H1 (cell line): Measurements from ENCODE around the gene PLS3. TPM values are rescaled to one million over a fixed set of nuclear protein-coding genes. Genes with fewer than 3 reads are reported as not detected.
A peak's percentile ranks its signal among the peaks of the same experiment; 100 is the strongest.

Experiments used
- CTCF ChIA-PET: fragments of 300-600 bp; sonication (Branson Sonifier 250); formaldehyde crosslinking; loops from one replicate; lab custom pipeline; 2021; ENCODE audit not compliant: partially characterized antibody; lab: Charles Lee
- POLR2A ChIA-PET: fragments of 300-600 bp; sonication (Branson Sonifier 250); formaldehyde crosslinking; loops from one replicate; lab custom pipeline; 2021; ENCODE audit warnings: inconsistent platforms; ENCODE audit not compliant: partially characterized antibody; lab: Charles Lee
- DNase-seq, 2 experiments: peaks; one replicate each; pipeline versions ENCODE4 v3.0.0 to v3.0.0-alpha.2; 2010 to 2022; ENCODE audit warnings: low spot score in 2 of 2, low read depth in 1 of 2, mixed read lengths in 1 of 2
- FAIRE-seq: peaks from 2 replicates; lab custom pipeline; 2011; peaks lifted over from hg19 to GRCh38; lab: Jason Lieb, UNC
- H2AFZ ChIP-seq: 2 replicates; pipeline ENCODE4 v1.8.1; 2012; ENCODE audit warnings: low read length, inconsistent platforms
- H2AK5ac ChIP-seq: 2 replicates; pipeline ENCODE4 v1.6.1; 2013; ENCODE audit warnings: low read depth, low read length
- H2BK120ac ChIP-seq: replicated peaks from 2 replicates; pipeline ENCODE3; 2013; ENCODE audit warnings: low read depth, low read length, inconsistent platforms
- H2BK12ac ChIP-seq: 2 replicates; pipeline ENCODE4 v1.6.1; 2013; ENCODE audit warnings: low read depth, low read length
- H2BK15ac ChIP-seq: 2 replicates; pipeline ENCODE4 v1.6.1; 2013; ENCODE audit warnings: low read length
- H2BK20ac ChIP-seq: 2 replicates; pipeline ENCODE4 v1.6.1; 2013; ENCODE audit warnings: low read length
- H2BK5ac ChIP-seq: 2 replicates; pipeline ENCODE4 v1.6.1; 2013; ENCODE audit warnings: low read depth, low read length
- H3K14ac ChIP-seq: 2 replicates; pipeline ENCODE4 v1.6.1; 2013; ENCODE audit warnings: inconsistent platforms; ENCODE audit not compliant: insufficient read length
- H3K18ac ChIP-seq: 2 replicates; pipeline ENCODE4 v1.6.1; 2013; ENCODE audit warnings: low read length; ENCODE audit errors: extremely low read depth
- H3K23ac ChIP-seq: 2 replicates; pipeline ENCODE4 v1.6.1; 2013; ENCODE audit warnings: inconsistent platforms; ENCODE audit not compliant: insufficient read length
- H3K23me2 ChIP-seq: 2 replicates; pipeline ENCODE4 v1.6.1; 2013; ENCODE audit warnings: low read depth, low read length
- H3K27ac ChIP-seq: 2 replicates; pipeline ENCODE4 v1.6.1; 2011; ENCODE audit warnings: low read depth, low read length, inconsistent platforms
- H3K27me3 ChIP-seq, 4 experiments: replicated peaks in 1 of 4; 1 replicate in 1 of 4; 2 replicates in 3 of 4; pipeline versions ENCODE4 v1.6.1 to v1.8.1; 2011 to 2013; ENCODE audit warnings: low read length in 3 of 4, mild to moderate bottlenecking in 3 of 4, inconsistent platforms in 2 of 4, mixed read lengths in 2 of 4, moderate library complexity in 1 of 4; ENCODE audit not compliant: control insufficient read depth in 3 of 4, insufficient read depth in 3 of 4; ENCODE audit errors: extremely low read depth in 1 of 4
- H3K36me3 ChIP-seq, 4 experiments: 2 replicates each; pipeline versions ENCODE4 v1.6.1 to v1.8.1; 2011 to 2013; ENCODE audit warnings: mild to moderate bottlenecking in 4 of 4, low read length in 3 of 4, moderate library complexity in 2 of 4, control low read depth in 1 of 4, inconsistent platforms in 1 of 4; ENCODE audit not compliant: insufficient read depth in 4 of 4, control insufficient read depth in 2 of 4
- H3K4ac ChIP-seq: replicated peaks from 2 replicates; pipeline ENCODE3; 2013; ENCODE audit warnings: low read length, low read depth, mixed read lengths, inconsistent platforms; ENCODE audit not compliant: insufficient read length
- H3K4me1 ChIP-seq, 4 experiments: replicated peaks in 1 of 4; 1 replicate in 1 of 4; 2 replicates in 3 of 4; pipeline versions ENCODE4 v1.6.1 to v1.8.1; 2011 to 2013; ENCODE audit warnings: low read length in 3 of 4, inconsistent platforms in 2 of 4, mixed read lengths in 1 of 4; ENCODE audit not compliant: insufficient read depth in 4 of 4, control insufficient read depth in 3 of 4
- H3K4me2 ChIP-seq, 2 experiments: 2 replicates each; pipeline versions ENCODE4 v1.6.1 to v1.8.1; 2011 to 2013; ENCODE audit warnings: low read depth in 2 of 2, low read length in 2 of 2, control low read depth in 1 of 2, inconsistent platforms in 1 of 2, mild to moderate bottlenecking in 1 of 2; ENCODE audit not compliant: insufficient read depth in 1 of 2
- H3K4me3 ChIP-seq, 4 experiments: fragments of 200-600, 300-600 bp in 1 of 4; sonication (generic), shearing (Covaris generic), sonication (Bioruptor Twin) in 1 of 4; 2 replicates each; pipeline versions ENCODE4 v1.5.1 to v1.8.1; 2011 to 2016; ENCODE audit warnings: low read length in 4 of 4, low read depth in 3 of 4, control low read depth in 2 of 4, inconsistent platforms in 2 of 4, mild to moderate bottlenecking in 2 of 4, mixed read lengths in 1 of 4, moderate library complexity in 1 of 4; ENCODE audit not compliant: insufficient read depth in 2 of 4; ENCODE audit errors: extremely low read depth in 1 of 4
- H3K56ac ChIP-seq: replicated peaks from 2 replicates; pipeline ENCODE3; 2013; ENCODE audit warnings: low read depth, mild to moderate bottlenecking, mixed read lengths, low read length, inconsistent platforms; ENCODE audit not compliant: insufficient read length
- H3K79me1 ChIP-seq: 2 replicates; pipeline ENCODE4 v1.6.1; 2013; ENCODE audit warnings: low read depth, low read length, control low read depth
- H3K79me2 ChIP-seq, 2 experiments: 2 replicates each; pipeline versions ENCODE4 v1.6.1 to v1.8.1; 2012 to 2013; ENCODE audit warnings: low read length in 2 of 2, mild to moderate bottlenecking in 2 of 2, inconsistent platforms in 1 of 2; ENCODE audit not compliant: insufficient read depth in 2 of 2, control insufficient read depth in 1 of 2
- H3K9ac ChIP-seq, 4 experiments: replicated peaks in 1 of 4; 1 replicate in 1 of 4; 2 replicates in 3 of 4; pipeline versions ENCODE4 v1.6.1 to v1.8.1; 2011 to 2013; ENCODE audit warnings: low read depth in 3 of 4, low read length in 3 of 4, control low read depth in 2 of 4, mild to moderate bottlenecking in 2 of 4, moderate library complexity in 2 of 4, inconsistent platforms in 1 of 4; ENCODE audit errors: extremely low read depth in 1 of 4
- H3K9me3 ChIP-seq, 2 experiments: 2 replicates each; pipeline versions ENCODE4 v1.6.1 to v1.8.1; 2012 to 2013; ENCODE audit warnings: mild to moderate bottlenecking in 2 of 2, moderate library complexity in 2 of 2, control low read depth in 1 of 2, inconsistent platforms in 1 of 2, low read depth in 1 of 2, low read length in 1 of 2, mixed read lengths in 1 of 2; ENCODE audit not compliant: insufficient read depth in 2 of 2
- H4K20me1 ChIP-seq, 2 experiments: replicated peaks in 1 of 2; 2 replicates each; pipeline versions ENCODE3 to v1.8.1; 2011 to 2013; ENCODE audit warnings: inconsistent platforms in 2 of 2, low read length in 2 of 2, mild to moderate bottlenecking in 1 of 2; ENCODE audit not compliant: insufficient read depth in 2 of 2, control insufficient read depth in 1 of 2
- H4K5ac ChIP-seq: 2 replicates; pipeline ENCODE4 v1.6.1; 2013; ENCODE audit warnings: low read length, low read depth, mixed read lengths, inconsistent platforms; ENCODE audit not compliant: insufficient read length
- H4K8ac ChIP-seq: 2 replicates; pipeline ENCODE4 v1.8.0; 2013; ENCODE audit warnings: mild to moderate bottlenecking, moderate library complexity, low read length, inconsistent platforms; ENCODE audit not compliant: insufficient read depth; ENCODE audit errors: extremely low read depth
- H4K91ac ChIP-seq: replicated peaks from 2 replicates; pipeline ENCODE3; 2013; ENCODE audit warnings: low read length, mixed read lengths, inconsistent platforms; ENCODE audit not compliant: insufficient read length
- GABPA ChIP-seq: IDR thresholded peaks from 2 replicates; pipeline ENCODE4 v1.6.1; 2011; ENCODE audit warnings: mild to moderate bottlenecking, low read length, moderate library complexity, borderline replicate concordance; ENCODE audit not compliant: insufficient read depth
- KDM4A ChIP-seq: IDR thresholded peaks from one replicate; pipeline ENCODE4 v1.7.1; 2012; ENCODE audit warnings: low read depth, mild to moderate bottlenecking, moderate library complexity, low read length, inconsistent platforms; ENCODE audit not compliant: severe bottlenecking
- RNF2 ChIP-seq: fragments of 200-900, 300-1000 bp; sonication (generic); IDR thresholded peaks from 2 replicates; pipeline ENCODE4 v1.7.1; 2016; ENCODE audit warnings: borderline replicate concordance, low read depth, mild to moderate bottlenecking, antibody characterized with exemption, low read length; ENCODE audit not compliant: poor library complexity, severe bottlenecking; ENCODE audit errors: missing control alignments
- SIN3A ChIP-seq, 2 experiments: IDR thresholded peaks in 1 of 2; conservative IDR thresholded peaks in 1 of 2; 2 replicates each; pipeline ENCODE4 v1.6.1; 2011 to 2012; ENCODE audit warnings: low read length in 2 of 2, improper control_type of control experiment in 1 of 2, low read depth in 1 of 2, mild to moderate bottlenecking in 1 of 2
- SUZ12 ChIP-seq: fragments of 200-600 bp; sonication (generic); IDR thresholded peaks from 2 replicates; pipeline ENCODE4 v1.6.1; 2012; ENCODE audit warnings: mild to moderate bottlenecking, inconsistent platforms, low read length, moderate library complexity, mixed read lengths
- TEAD4 ChIP-seq: IDR thresholded peaks from 2 replicates; pipeline ENCODE4 v1.6.1; 2012; ENCODE audit warnings: low read depth, low read length, inconsistent platforms, mixed read lengths
- YY1 ChIP-seq: IDR thresholded peaks from 2 replicates; pipeline ENCODE4 v1.6.1; 2011; ENCODE audit warnings: low read depth, mild to moderate bottlenecking, low read length
- WGBS, 2 experiments: shearing (Covaris generic) in 1 of 2; methylation state at CpG; one replicate each; pipeline versions ENCODE4 v1.1.6 to v1.1.7; 2013 to 2015; ENCODE audit warnings: low lambda C conversion rate in 2 of 2, mixed read lengths in 2 of 2, inconsistent platforms in 1 of 2, low coverage in 1 of 2, missing lambda C conversion rate in 1 of 2; ENCODE audit not compliant: insufficient replicate concordance in 2 of 2, insufficient coverage in 1 of 2, insufficient read length in 1 of 2; ENCODE audit errors: extremely low coverage in 1 of 2, missing lambda C conversion rate in 1 of 2; 5-methylcytosine and 5-hydroxymethylcytosine counted together
- polyA plus RNA-seq, 7 experiments: library from polyadenylated mRNA; depleted of rRNA in 3 of 7; stranded (reverse) in 5 of 7; unstranded in 2 of 7; fragments of >200 nt in 5 of 7; fragments of 200-250 nt in 2 of 7; gene quantifications; 1 replicate in 5 of 7; 2 replicates in 1 of 7; 4 replicates in 1 of 7; pipeline versions ENCODE4 v1.2.1 to v1.2.3, GENCODE V29; 2011 to 2013; ENCODE audit warnings: missing spikeins in 2 of 7, mixed read lengths in 2 of 7
- total RNA-seq: library from RNA; stranded (reverse); fragmentation: NEBNext Ultra II Directional; extraction: Animal tissue kit (Norgen Biotek cat#: 25700); gene quantifications from 2 replicates; pipeline ENCODE4 v1.2.1, GENCODE V29; 2021

The PLS3 gene
- total and polyA plus RNA-seq, 2 of the 8 experiments (the other 6 are each of a cell fraction or from before 2014, with no cell fraction given): 107 to 185 TPM

DNA sequence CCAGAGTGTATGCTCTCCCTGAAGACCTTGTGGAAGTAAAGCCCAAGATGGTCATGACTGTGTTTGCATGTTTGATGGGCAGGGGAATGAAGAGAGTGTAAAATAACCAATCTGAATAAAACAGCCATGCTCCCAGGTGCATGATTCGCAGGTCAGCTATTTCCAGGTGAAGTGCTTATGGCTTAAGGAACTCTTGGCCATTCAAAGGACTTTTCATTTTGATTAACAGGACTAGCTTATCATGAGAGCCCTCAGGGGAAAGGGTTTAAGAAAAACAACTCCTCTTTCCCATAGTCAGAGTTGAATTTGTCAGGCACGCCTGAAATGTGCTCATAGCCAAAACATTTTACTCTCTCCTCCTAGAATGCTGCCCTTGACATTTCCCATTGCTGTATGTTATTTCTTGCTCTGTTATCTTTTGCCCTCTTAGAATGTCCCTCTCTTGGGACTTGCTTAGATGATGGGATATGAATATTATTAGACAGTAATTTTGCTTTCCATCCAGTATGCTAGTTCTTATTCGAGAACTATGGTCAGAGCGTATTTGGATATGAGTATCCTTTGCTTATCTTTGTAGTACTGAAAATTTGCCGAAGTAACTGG, 88.6 kb downstream of the PLS3 start:
- H3K27ac ChIP-seq: peak overlapping the region; percentile 36; the same call in 1 of the 2 replicates
- no peak overlapping the region for H3K56ac ChIP-seq
- H4K91ac ChIP-seq: no peak overlapping the region
- no peak overlapping the region for H2BK20ac ChIP-seq
- DNase-seq: no peak
- peak; percentile 55 for FAIRE-seq
- no peaks in the 10 kb centered on the region for H4K20me1 ChIP-seq
- no peak overlapping the region for H4K8ac ChIP-seq
- H3K79me2 ChIP-seq: no peaks in the 10 kb centered on the region
- TF ChIP-seq GABPA: no peak
- no peak for TF ChIP-seq RNF2
- no peak for TF ChIP-seq KDM4A
- TF ChIP-seq TEAD4: no peak
- no peak for TF ChIP-seq SUZ12
- no peak for TF ChIP-seq YY1
- TF ChIP-seq SIN3A (conservative IDR thresholded peaks at IDR 0.05 in 1 of 2, IDR thresholded peaks at IDR 0.05 in 1 of 2; ENCODE audit: low read depth in 1 of 2, low read length in 2 of 2): no peak
- no peak overlapping the region; the same call in 1 of the 2 replicates for H3K18ac ChIP-seq
- peak overlapping the region; percentile 93 for H4K5ac ChIP-seq
- no peak overlapping the region for H2BK15ac ChIP-seq
- CTCF ChIA-PET: interaction anchor here (1.0 to 1.7 kb wide), 7 partner anchors 11 to 88 kb away, joined by 3 to 7 read pairs (median 5); partner anchors contain the start of gene PLS3
- peak overlapping the region; percentile 90; the same call in 1 of the 2 replicates for H2BK12ac ChIP-seq
- WGBS, 2 experiments: 81% methylated on average over 5 of the region's 5 CpGs; no CpG with 5 or more reads in 1 of the 2 experiments
- no peak overlapping the region for H2AK5ac ChIP-seq
- peaks cover 2 to 68% (median 21%) of the 10 kb centered on the region in 4 experiments; a peak in 6 of 8 replicates for H3K36me3 ChIP-seq
- no peak overlapping the region for H3K4me2 ChIP-seq
- H3K9ac ChIP-seq: no peak overlapping the region
- H3K4me1 ChIP-seq: peaks cover 0 to 12% (median 4%) of the 10 kb centered on the region in 4 experiments; a peak in 5 of 7 replicates
- H3K23me2 ChIP-seq: no peaks in the 10 kb centered on the region
- no peaks in the 10 kb centered on the region for H3K79me1 ChIP-seq
- no peak overlapping the region for H2BK120ac ChIP-seq
- H3K9me3 ChIP-seq: no peaks in the 10 kb centered on the region
- H3K14ac ChIP-seq: no peak overlapping the region
- H3K4me3 ChIP-seq: no peak overlapping the region
- no peak overlapping the region for H3K23ac ChIP-seq
- H2BK5ac ChIP-seq: 0 out of 2 replicates have a peak overlapping the region, but pooled peaks have one; percentile 6
- H3K27me3 ChIP-seq: no peaks in the 10 kb centered on the region
- H3K4ac ChIP-seq: no peak overlapping the region
- POLR2A ChIA-PET: interaction anchor here (1.0 to 1.2 kb wide), 2 partner anchors 29 to 31 kb away, joined by 3 read pairs; no protein-coding TSS in a partner anchor
- no peak overlapping the region for H2AFZ ChIP-seq
